GM19455 (cell line): Measurements from ENCODE around the gene RABGAP1L.
"Not testable (repeated sequence)": the region's sequence is repeated elsewhere in the genome, so short reads cannot be mapped to it uniquely, and the experiment has no call there.

ENCODE experiments used
- ATAC-seq: cut with Tn5 transposase; IDR thresholded peaks from one replicate; pipeline ENCODE4 v1.9.1; 2021; ENCODE audit not compliant: unreplicated experiment

The RABGAP1L gene

GRCh38 chr1:174652569-174653280 lies 493.4 kb downstream of the RABGAP1L start:
- ATAC-seq: no peak

GRCh38 chr1:174654560-174654959 lies 495.2 kb downstream of the RABGAP1L start:
- ATAC-seq: no peak

GRCh38 chr1:174656409-174657059 lies 497.2 kb downstream of the RABGAP1L start:
- no peak for ATAC-seq

- ATAC-seq: no peak
These were observed 498.1 kb downstream of the RABGAP1L start for GRCh38 chr1:174657411-174657810.

GRCh38 chr1:174657893-174658292 lies 498.6 kb downstream of the RABGAP1L start:
- no peak for ATAC-seq

GRCh38 chr1:174659823-174660222 lies 500.5 kb downstream of the RABGAP1L start:
- ATAC-seq: no peak

- ATAC-seq: no peak
These were observed 501.2 kb downstream of the RABGAP1L start for GRCh38 chr1:174660476-174660875.

- no peak for ATAC-seq
These were observed 504.0 kb downstream of the RABGAP1L start for GRCh38 chr1:174663358-174663757.

GRCh38 chr1:174666248-174666647 lies 506.9 kb downstream of the RABGAP1L start:
- ATAC-seq: no peak

- ATAC-seq: no peak
These were observed 512.5 kb downstream of the RABGAP1L start for GRCh38 chr1:174671826-174672225.

- no peak for ATAC-seq
These were observed 517.5 kb downstream of the RABGAP1L start for GRCh38 chr1:174676856-174677255.

- no peak for ATAC-seq
These were observed 519.3 kb downstream of the RABGAP1L start for GRCh38 chr1:174678657-174679056.

- ATAC-seq: no peak
These were observed 520.8 kb downstream of the RABGAP1L start for GRCh38 chr1:174680101-174680500.

GRCh38 chr1:174682419-174683008 lies 523.2 kb downstream of the RABGAP1L start:
- no peak for ATAC-seq

GRCh38 chr1:174686213-174686612 lies 526.9 kb downstream of the RABGAP1L start:
- ATAC-seq: no peak

- ATAC-seq: no peak
These were observed 530.2 kb downstream of the RABGAP1L start for GRCh38 chr1:174689524-174689923.

GRCh38 chr1:174690266-174690665 lies 530.9 kb downstream of the RABGAP1L start:
- no peak for ATAC-seq

- ATAC-seq: no peak
These were observed 533.0 kb downstream of the RABGAP1L start for GRCh38 chr1:174692313-174692712.

- ATAC-seq: no peak
These were observed 533.8 kb downstream of the RABGAP1L start for GRCh38 chr1:174693085-174693484.

GRCh38 chr1:174693539-174693938 lies 534.2 kb downstream of the RABGAP1L start:
- ATAC-seq: not testable (repeated sequence)

- no peak for ATAC-seq
These were observed 536.9 kb downstream of the RABGAP1L start for GRCh38 chr1:174696026-174696821.
